ENCODE measurements around the gene KIAA0930. TPM values are rescaled to one million over a fixed set of nuclear protein-coding genes. Genes with fewer than 3 reads are reported as not detected.

Gene KIAA0930
- total RNA-seq, 1 donor from 2014 or later = 103 TPM

DNA sequence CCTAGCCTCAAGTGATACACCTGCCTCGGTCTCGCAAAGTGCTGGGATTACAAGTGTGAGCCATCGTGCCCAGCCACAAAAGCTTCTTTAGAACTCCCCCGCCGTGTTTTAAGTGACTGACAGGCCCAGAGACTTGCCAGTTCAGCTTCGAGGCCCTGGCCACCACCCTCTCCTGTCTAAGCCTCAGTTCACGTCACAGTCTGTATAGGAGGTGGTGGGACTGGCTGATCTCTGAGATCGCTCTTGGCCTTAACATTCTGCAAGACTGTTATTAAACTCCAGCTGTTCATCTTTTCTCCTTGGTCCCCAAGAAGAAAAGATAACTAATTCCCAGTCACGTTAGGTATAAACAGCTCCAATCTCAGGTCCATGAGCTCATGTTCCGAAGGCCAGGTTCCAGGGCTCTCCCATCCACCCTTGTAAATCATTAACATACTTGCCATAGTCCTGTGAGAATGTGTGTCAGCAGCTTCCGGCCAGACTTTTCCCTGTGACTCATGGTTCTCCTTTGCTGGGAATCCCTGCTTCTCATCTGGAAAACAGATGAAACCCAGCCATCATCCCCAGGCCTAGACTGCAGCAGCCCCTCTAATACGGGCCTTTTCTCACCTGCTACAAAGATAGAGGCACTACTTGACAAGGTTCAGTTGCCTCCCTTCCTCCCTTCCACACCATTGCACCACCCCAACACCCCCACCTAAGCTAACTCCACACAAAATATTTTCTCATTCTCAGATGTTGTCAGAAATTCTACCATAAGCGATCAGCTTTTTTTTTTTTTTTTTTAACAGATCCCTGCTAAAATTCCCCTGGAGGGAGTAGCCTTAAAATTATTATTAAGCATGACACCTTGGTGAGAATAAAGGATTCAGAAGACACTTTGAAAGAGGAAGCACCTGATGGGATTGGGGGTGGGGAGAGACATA lies 5.6 kb upstream of the KIAA0930 start:
- Mint-ChIP-seq H3K4me3 (ENCODE audit: unreplicated experiment) (no peak overlapping the region), H3K27me3 (ENCODE audit: low read depth) (no peaks in the 10 kb centered on the region), H3K27ac (ENCODE audit: unreplicated experiment) (peak overlapping the region; percentile 98), H3K9me3 (ENCODE audit: low read depth) (no peaks in the 10 kb centered on the region), H3K36me3 (ENCODE audit: low read depth) (no peaks in the 10 kb centered on the region), H3K4me1 (ENCODE audit: low read depth) (peaks cover 33% of the 10 kb centered on the region)
- TF ChIP-seq, protein P1, sequence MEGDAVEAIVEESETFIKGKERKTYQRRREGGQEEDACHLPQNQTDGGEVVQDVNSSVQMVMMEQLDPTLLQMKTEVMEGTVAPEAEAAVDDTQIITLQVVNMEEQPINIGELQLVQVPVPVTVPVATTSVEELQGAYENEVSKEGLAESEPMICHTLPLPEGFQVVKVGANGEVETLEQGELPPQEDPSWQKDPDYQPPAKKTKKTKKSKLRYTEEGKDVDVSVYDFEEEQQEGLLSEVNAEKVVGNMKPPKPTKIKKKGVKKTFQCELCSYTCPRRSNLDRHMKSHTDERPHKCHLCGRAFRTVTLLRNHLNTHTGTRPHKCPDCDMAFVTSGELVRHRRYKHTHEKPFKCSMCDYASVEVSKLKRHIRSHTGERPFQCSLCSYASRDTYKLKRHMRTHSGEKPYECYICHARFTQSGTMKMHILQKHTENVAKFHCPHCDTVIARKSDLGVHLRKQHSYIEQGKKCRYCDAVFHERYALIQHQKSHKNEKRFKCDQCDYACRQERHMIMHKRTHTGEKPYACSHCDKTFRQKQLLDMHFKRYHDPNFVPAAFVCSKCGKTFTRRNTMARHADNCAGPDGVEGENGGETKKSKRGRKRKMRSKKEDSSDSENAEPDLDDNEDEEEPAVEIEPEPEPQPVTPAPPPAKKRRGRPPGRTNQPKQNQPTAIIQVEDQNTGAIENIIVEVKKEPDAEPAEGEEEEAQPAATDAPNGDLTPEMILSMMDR (IDR thresholded peaks at IDR 0.05) = no peak
- DNase-seq (ENCODE audit: low spot score) = no peak

GRCh38 chr22:45244916-45245315 lies 4.2 kb upstream of the KIAA0930 start:
- H3K36me3 Mint-ChIP-seq (ENCODE audit: low read depth) = no peaks in the 10 kb centered on the region
- peak overlapping the region; percentile 98 for H3K27ac Mint-ChIP-seq (ENCODE audit: unreplicated experiment)

DNA sequence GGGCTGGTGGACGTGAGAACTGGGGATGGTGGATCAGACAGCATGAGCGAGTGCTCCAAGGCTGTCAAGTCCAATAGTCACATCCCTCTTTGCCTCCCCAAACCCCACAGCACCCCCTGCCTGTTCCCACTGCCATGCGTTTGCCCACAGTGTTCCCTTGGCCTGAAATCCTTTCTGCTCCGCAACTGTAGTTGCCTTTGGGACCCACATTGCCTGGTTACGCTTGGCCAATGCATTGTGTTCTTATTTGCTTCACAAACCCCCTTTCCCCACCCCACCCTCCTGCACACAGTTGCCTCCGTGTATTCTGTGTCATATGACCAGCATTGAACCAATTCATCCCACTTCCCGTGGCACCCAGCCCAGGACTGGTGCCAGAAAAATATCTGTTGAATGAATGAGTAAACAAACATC lies 2.1 kb upstream of the KIAA0930 start:
- Mint-ChIP-seq H3K36me3 (ENCODE audit: low read depth) (peaks cover 3% of the 10 kb centered on the region), H3K4me3 (ENCODE audit: unreplicated experiment) (no peak overlapping the region), H3K27me3 (ENCODE audit: low read depth) (no peaks in the 10 kb centered on the region), H3K27ac (ENCODE audit: unreplicated experiment) (no peak overlapping the region), H3K4me1 (ENCODE audit: low read depth) (peaks cover 52% of the 10 kb centered on the region), H3K9me3 (ENCODE audit: low read depth) (no peaks in the 10 kb centered on the region)
- no peak for DNase-seq (ENCODE audit: low spot score)
- TF ChIP-seq, protein P1 (IDR thresholded peaks at IDR 0.05) = peak; percentile 23

More at GRCh38 chr22:45244916-45245315, 4.2 kb upstream of the KIAA0930 start:
- no peak overlapping the region for H3K4me3 Mint-ChIP-seq (ENCODE audit: unreplicated experiment)
- peaks cover 36% of the 10 kb centered on the region for H3K4me1 Mint-ChIP-seq (ENCODE audit: low read depth)
- no peak for DNase-seq (ENCODE audit: low spot score)
- no peaks in the 10 kb centered on the region for H3K9me3 Mint-ChIP-seq (ENCODE audit: low read depth)
- TF ChIP-seq, protein P1 (IDR thresholded peaks at IDR 0.05) = no peak
- H3K27me3 Mint-ChIP-seq (ENCODE audit: low read depth) = no peaks in the 10 kb centered on the region

DNA sequence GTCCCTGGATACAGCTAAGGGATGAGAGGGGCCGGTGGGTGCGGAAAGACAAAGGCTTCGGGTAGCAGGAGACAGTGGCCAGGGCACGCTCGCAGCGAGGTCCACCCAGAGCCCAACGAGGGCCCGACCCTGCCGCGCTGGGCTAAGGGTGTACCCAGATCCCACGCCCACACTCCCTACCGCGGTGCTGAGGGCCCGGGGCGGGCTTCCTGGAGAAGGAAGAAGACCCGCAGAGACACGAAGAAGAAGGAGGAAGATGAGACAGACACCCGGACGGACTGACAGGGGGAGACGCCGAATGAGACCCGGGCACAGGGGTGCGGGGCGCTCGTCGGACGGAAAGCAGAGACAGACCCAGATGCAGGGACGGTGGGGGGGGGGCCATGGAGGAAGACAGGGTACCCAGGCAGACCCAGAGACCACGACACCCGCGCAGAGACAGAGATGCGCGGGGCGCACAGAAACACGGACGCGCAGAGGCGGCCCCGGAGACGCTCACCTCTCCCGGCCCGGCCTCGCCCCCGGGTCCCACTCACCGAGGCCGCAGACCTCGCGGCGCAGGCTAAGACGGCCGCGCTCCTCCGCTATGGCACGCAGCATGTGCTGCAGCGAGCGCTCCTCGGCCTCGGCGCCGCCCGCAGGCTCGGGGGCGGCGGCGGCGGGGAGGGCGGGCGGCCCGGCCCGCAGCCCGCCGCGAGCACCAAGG lies 437 bp downstream of the KIAA0930 start:
- Mint-ChIP-seq H3K36me3 (ENCODE audit: low read depth) (peaks cover 3% of the 10 kb centered on the region), H3K27ac (ENCODE audit: unreplicated experiment) (peak overlapping the region; percentile 77), H3K4me3 (ENCODE audit: unreplicated experiment) (peak overlapping the region; percentile 97), H3K9me3 (ENCODE audit: low read depth) (no peaks in the 10 kb centered on the region), H3K4me1 (ENCODE audit: low read depth) (peaks cover 33% of the 10 kb centered on the region), H3K27me3 (ENCODE audit: low read depth) (no peaks in the 10 kb centered on the region)
- no peak for DNase-seq (ENCODE audit: low spot score)
- TF ChIP-seq, protein P1 (IDR thresholded peaks at IDR 0.05) = no peak

- no peak overlapping the region for H3K27ac Mint-ChIP-seq (ENCODE audit: unreplicated experiment)
- TF ChIP-seq, protein P1 (IDR thresholded peaks at IDR 0.05) = no peak
- H3K36me3 Mint-ChIP-seq (ENCODE audit: low read depth) = peaks cover 3% of the 10 kb centered on the region
- H3K4me3 Mint-ChIP-seq (ENCODE audit: unreplicated experiment) = peak overlapping the region; percentile 97
- H3K9me3 Mint-ChIP-seq (ENCODE audit: low read depth) = no peaks in the 10 kb centered on the region
- no peaks in the 10 kb centered on the region for H3K27me3 Mint-ChIP-seq (ENCODE audit: low read depth)
- H3K4me1 Mint-ChIP-seq (ENCODE audit: low read depth) = peaks cover 27% of the 10 kb centered on the region
- no peak for DNase-seq (ENCODE audit: low spot score)
These were observed 1.0 kb downstream of the KIAA0930 start for GRCh38 chr22:45239681-45240051.

All from chondrocyte (in vitro differentiated cells).